PFSK-1 (cell line): ENCODE data around the gene C3orf20.

Experiments used
- FOXP2 ChIP-seq: optimal IDR thresholded peaks from 2 replicates; pipeline ENCODE3; 2011; ENCODE audit warnings: borderline replicate concordance, control low read depth, inconsistent platforms; ENCODE audit not compliant: insufficient read depth; ENCODE audit errors: extremely low read length, extremely low read depth
- POLR2AphosphoS5 ChIP-seq: IDR thresholded peaks from 2 replicates; pipeline ENCODE4 v1.6.1; 2012; ENCODE audit warnings: low read depth, mild to moderate bottlenecking, control low read depth, low read length, moderate library complexity
- SIN3A ChIP-seq: IDR thresholded peaks from 2 replicates; pipeline ENCODE4 v1.6.1; 2012; ENCODE audit warnings: mild to moderate bottlenecking, low read length, moderate library complexity, borderline replicate concordance; ENCODE audit not compliant: insufficient read depth
- TAF1 ChIP-seq: IDR thresholded peaks from 2 replicates; pipeline ENCODE4 v1.6.1; 2012; ENCODE audit warnings: low read length, control low read depth, borderline replicate concordance; ENCODE audit not compliant: insufficient read depth
- TF ChIP-seq, protein P1 (sequence below), 2 experiments: IDR thresholded peaks; 2 replicates each; pipeline versions ENCODE4 v1.6.1 to v1.8.0; 2011 to 2012; ENCODE audit warnings: low read depth in 2 of 2, low read length in 2 of 2, control low read depth in 1 of 2, inconsistent platforms in 1 of 2, mild to moderate bottlenecking in 1 of 2, moderate library complexity in 1 of 2; ENCODE audit not compliant: insufficient read depth in 1 of 2

The C3orf20 gene

DNA sequence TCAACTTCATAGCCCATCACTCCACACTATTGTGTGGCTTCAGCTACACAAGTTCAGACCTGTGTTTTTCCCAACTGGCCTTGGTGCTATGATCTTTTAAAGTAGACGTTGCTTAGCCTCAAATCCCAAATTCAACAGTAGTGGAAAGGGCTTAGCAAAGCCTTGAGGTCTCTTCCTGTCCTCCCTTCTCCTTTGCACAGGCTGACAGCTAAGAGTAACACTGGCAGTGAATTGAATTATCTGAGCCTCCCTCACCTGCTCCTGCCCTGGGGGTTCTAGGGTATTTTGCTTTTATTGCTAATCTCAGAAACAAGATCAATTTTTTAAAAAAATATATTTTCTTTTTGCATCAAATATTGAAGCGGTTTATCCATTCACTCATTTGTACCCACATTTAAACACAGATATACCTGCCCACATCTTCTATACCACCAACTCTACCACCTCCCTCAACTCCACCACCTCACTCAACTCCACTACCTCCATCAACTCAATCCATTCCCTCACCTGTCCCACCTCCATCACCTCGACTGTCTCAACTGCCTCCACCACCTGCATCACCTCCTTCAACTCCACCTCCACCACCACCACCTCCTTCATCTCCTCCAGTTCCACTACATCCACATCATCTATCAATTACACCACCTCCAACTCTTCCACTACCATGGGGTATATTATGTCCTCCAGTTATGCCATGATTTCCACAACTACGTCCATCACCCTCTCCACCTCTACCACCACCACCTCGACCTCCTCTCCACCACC, 133.7 kb downstream of the C3orf20 start:
- TF ChIP-seq SIN3A (no peak), POLR2AphosphoS5 (no peak), TAF1 (no peak), FOXP2 (no peak)
- TF ChIP-seq, protein P1, sequence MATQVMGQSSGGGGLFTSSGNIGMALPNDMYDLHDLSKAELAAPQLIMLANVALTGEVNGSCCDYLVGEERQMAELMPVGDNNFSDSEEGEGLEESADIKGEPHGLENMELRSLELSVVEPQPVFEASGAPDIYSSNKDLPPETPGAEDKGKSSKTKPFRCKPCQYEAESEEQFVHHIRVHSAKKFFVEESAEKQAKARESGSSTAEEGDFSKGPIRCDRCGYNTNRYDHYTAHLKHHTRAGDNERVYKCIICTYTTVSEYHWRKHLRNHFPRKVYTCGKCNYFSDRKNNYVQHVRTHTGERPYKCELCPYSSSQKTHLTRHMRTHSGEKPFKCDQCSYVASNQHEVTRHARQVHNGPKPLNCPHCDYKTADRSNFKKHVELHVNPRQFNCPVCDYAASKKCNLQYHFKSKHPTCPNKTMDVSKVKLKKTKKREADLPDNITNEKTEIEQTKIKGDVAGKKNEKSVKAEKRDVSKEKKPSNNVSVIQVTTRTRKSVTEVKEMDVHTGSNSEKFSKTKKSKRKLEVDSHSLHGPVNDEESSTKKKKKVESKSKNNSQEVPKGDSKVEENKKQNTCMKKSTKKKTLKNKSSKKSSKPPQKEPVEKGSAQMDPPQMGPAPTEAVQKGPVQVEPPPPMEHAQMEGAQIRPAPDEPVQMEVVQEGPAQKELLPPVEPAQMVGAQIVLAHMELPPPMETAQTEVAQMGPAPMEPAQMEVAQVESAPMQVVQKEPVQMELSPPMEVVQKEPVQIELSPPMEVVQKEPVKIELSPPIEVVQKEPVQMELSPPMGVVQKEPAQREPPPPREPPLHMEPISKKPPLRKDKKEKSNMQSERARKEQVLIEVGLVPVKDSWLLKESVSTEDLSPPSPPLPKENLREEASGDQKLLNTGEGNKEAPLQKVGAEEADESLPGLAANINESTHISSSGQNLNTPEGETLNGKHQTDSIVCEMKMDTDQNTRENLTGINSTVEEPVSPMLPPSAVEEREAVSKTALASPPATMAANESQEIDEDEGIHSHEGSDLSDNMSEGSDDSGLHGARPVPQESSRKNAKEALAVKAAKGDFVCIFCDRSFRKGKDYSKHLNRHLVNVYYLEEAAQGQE (IDR thresholded peaks at IDR 0.05; ENCODE audit: insufficient read depth in 1 of 2, low read depth in 2 of 2, low read length in 2 of 2) = no peak

DNA sequence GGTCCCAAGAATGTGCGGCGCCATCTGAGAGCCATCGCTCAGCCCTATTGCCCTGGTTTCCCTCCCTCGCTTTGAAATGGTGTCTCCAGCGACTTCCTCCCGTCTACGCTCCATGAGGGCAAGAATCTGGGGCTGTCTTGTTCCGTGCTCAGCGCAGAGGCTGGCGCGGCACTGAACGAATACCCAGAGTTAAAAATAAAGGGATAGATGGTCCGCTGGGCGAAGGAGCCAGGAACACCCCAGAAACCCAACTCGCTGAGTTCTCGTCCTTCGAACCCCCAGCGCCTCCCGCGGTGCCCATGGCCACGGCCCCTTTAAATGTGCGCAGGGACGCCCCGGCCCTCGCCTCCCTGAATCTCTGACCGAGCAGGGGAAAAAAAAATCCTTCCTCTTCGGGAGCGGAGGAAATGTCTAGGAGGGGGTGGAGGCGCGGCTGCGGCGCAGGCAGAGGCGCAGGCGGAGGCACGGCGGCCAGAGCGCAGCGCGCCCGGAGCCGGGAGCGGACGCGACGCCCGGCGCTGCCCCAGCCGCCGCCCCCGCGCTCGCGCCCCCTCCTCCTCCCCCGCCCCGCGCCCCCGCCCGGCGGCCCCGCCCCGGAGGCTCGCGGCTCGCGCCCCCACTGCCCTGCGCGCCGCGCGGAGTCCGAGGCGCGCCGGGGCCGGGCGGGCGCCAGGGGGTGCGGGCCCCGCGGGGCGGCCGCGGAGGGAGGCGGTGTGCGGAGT, 135.3 kb downstream of the C3orf20 start:
- TF ChIP-seq SIN3A = no peak
- TF ChIP-seq, protein P1 (IDR thresholded peaks at IDR 0.05; ENCODE audit: insufficient read depth in 1 of 2, low read depth in 2 of 2, low read length in 2 of 2) = no peak
- TF ChIP-seq FOXP2 = no peak
- no peak for TF ChIP-seq TAF1
- no peak for TF ChIP-seq POLR2AphosphoS5

DNA sequence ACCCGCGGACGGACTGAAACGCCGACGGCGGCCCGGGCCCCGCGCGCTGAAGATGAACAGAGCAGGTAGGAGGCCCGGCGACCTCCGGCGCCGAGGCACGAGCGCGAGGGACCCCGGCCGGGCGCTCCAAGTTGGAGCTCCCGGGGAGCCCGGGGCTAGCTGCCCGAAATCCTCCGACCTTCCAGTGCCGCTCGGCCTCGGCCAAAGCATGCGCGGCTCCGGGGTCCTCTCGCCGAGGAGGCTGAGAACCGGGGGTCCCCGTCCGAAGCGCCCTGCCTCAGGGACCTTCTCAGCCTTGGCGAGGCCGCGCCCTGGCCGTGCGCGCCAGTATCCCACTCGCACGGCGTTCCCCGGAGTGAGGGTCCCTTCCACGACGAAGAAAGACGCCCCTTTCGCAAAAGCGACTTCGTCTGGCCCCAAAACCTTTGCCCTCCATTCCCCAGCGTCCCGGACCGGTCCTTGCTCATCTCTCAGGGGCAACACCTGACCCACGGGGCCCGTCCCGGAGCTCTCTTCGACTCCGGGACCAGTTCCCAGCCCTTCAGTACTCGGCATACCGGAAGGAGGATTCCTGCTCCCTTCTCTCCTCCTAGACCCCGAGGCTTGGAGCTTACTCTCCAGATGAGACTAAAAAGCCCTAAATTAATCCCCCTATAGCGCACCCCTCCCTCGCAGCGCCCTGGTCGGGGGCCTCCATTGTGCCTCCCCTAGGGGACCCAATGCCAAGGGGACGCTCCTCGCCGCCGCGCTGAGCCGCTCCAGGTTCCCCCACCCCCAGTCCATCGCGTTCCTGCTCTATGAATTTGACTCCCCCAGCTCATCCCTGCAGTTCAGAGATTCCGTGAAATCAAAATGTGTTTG, 136.1 kb downstream of the C3orf20 start:
- TF ChIP-seq TAF1 (no peak), POLR2AphosphoS5 (no peak), FOXP2 (no peak), SIN3A (no peak)
- TF ChIP-seq, protein P1 (IDR thresholded peaks at IDR 0.05; ENCODE audit: insufficient read depth in 1 of 2, low read depth in 2 of 2, low read length in 2 of 2) = no peak

DNA sequence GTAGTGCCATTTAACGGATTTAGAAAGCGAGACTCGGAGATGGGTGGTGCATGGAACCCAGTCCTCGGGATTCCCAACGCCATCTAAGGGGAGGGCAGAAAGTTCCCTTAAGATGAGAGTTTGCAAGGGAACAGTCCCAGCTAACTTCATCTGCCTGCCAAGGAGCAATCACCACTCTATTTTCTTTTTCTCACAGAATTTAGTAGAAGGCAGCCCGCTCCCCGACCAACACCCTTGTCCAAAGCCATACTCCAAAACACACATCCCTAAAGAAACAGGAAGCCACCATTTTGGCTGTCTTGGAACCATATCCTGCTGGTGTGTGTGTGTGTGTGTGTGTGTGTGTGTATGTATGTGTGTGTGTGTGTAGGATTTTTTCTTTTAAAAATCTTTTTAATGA, 136.7 kb downstream of the C3orf20 start:
- TF ChIP-seq TAF1 (no peak), POLR2AphosphoS5 (no peak), FOXP2 (no peak), SIN3A (no peak)
- TF ChIP-seq, protein P1 (IDR thresholded peaks at IDR 0.05; ENCODE audit: insufficient read depth in 1 of 2, low read depth in 2 of 2, low read length in 2 of 2) = no peak
